ENCODE measurements around the gene STK10.

Gene STK10

GRCh38 chr5:172004824-172005237 lies 183.2 kb downstream of the STK10 start:
- DNase-seq = no peak

- DNase-seq = no peak
Measured at GRCh38 chr5:172003746-172004145, 184.3 kb downstream of the STK10 start.

GRCh38 chr5:172002840-172003512 lies 185.0 kb downstream of the STK10 start:
- no peak for DNase-seq

- no peak for DNase-seq
Measured at GRCh38 chr5:172002310-172002709, 185.7 kb downstream of the STK10 start.

- no peak for DNase-seq
Measured at GRCh38 chr5:171999877-172000276, 188.1 kb downstream of the STK10 start.

- DNase-seq = no peak
Measured at GRCh38 chr5:171999100-171999499, 188.9 kb downstream of the STK10 start.

GRCh38 chr5:171997011-171997410 lies 191.0 kb downstream of the STK10 start:
- DNase-seq = no peak

GRCh38 chr5:171992813-171993212 lies 195.2 kb downstream of the STK10 start:
- DNase-seq = no peak

GRCh38 chr5:171992305-171992704 lies 195.7 kb downstream of the STK10 start:
- no peak for DNase-seq
